T-helper 2 cell treated with Interferon-gamma antibody and Interleukin-4, amounts not matched to agents 100 ng/mL and 5 ng/mL, for 36 hours (primary cell): ENCODE data around the gene ZNF775. TPM values are rescaled to one million over a fixed set of nuclear protein-coding genes. Genes with fewer than 3 reads are reported as not detected.

Experiments
- intact Hi-C: fragments of 100-400 bp; cut with micrococcal nuclease; formaldehyde crosslinking; loops from one replicate; pipeline ENCODE4 v1.15.1; 2023
- total RNA-seq: library from RNA; stranded (reverse); gene quantifications from 2 replicates; pipeline ENCODE4 v1.2.3, GENCODE V29; 2022

The ZNF775 gene
- total RNA-seq = 4.2 and 4.8 TPM in 2 replicates

GRCh38 chr7:150378853-150379440, at the start of gene ZNF775:
TSS of gene ZNF775 (plus strand) at chr7:150379330. CDS start at chr7:150388471, 9,141 bp downstream.
- intact Hi-C loops = loop anchor here (1.0 kb wide), 5 partner anchors 10 to 56 kb away; partner anchors contain the start of genes ACTR3C and LRRC61

- intact Hi-C loops = no loop called here
These were observed 49.6 kb upstream of the ZNF775 start for GRCh38 chr7:150329331-150330120.

GRCh38 chr7:150330211-150330885, 48.8 kb upstream of the ZNF775 start:
- intact Hi-C loops = no loop called here

- intact Hi-C loops = no loop called here
These were observed 46.1 kb upstream of the ZNF775 start for GRCh38 chr7:150332852-150333635.

GRCh38 chr7:150333659-150334058, 45.5 kb upstream of the ZNF775 start:
- intact Hi-C loops = no loop called here

GRCh38 chr7:150334108-150334507, 45.0 kb upstream of the ZNF775 start:
- intact Hi-C loops = no loop called here

GRCh38 chr7:150335108-150335773, 43.9 kb upstream of the ZNF775 start:
- intact Hi-C loops = no loop called here

- intact Hi-C loops = no loop called here
These were observed 43.4 kb upstream of the ZNF775 start for GRCh38 chr7:150335774-150336112.

GRCh38 chr7:150336746-150337145, 42.4 kb upstream of the ZNF775 start:
- intact Hi-C loops = no loop called here

- intact Hi-C loops = no loop called here
These were observed 42.0 kb upstream of the ZNF775 start for GRCh38 chr7:150337179-150337578.

- intact Hi-C loops = no loop called here
These were observed 41.5 kb upstream of the ZNF775 start for GRCh38 chr7:150337659-150338081.

GRCh38 chr7:150338166-150338829, 40.8 kb upstream of the ZNF775 start:
- intact Hi-C loops = no loop called here

GRCh38 chr7:150339409-150339809, 39.7 kb upstream of the ZNF775 start:
- intact Hi-C loops = no loop called here

- intact Hi-C loops = no loop called here
These were observed 38.9 kb upstream of the ZNF775 start for GRCh38 chr7:150340024-150340749.

- intact Hi-C loops = no loop called here
These were observed 38.3 kb upstream of the ZNF775 start for GRCh38 chr7:150340875-150341262.

- intact Hi-C loops = no loop called here
These were observed 37.6 kb upstream of the ZNF775 start, which contains the start of gene RARRES2 for GRCh38 chr7:150341263-150342120. TSS of gene RARRES2 (minus strand) at chr7:150341629. CDS start at chr7:150340609, 1,020 bp downstream.

GRCh38 chr7:150342121-150342408, 37.1 kb upstream of the ZNF775 start:
- intact Hi-C loops = no loop called here

- intact Hi-C loops = no loop called here
These were observed 35.9 kb upstream of the ZNF775 start for GRCh38 chr7:150343225-150343624.

- intact Hi-C loops = no loop called here
These were observed 34.8 kb upstream of the ZNF775 start for GRCh38 chr7:150344299-150344698.
